Testis (tissue), 2 donors: ENCODE measurements around the gene DBP.

Experiments used
- POLR2A ChIP-seq: fragments of 450-650 bp; IDR thresholded peaks from one replicate; pipeline ENCODE4 v1.6.1; 2017; ENCODE audit warnings: antibody characterized with exemption, mild to moderate bottlenecking, moderate library complexity
- TF ChIP-seq, protein P1 (sequence below), 3 experiments: fragments of 450-650 bp in 2 of 3; fragments of 200-600 bp in 1 of 3; sonication (generic) in 1 of 3; IDR thresholded peaks; one replicate each; pipeline ENCODE4 v1.5.1; 2016 to 2019; ENCODE audit warnings: antibody characterized with exemption in 3 of 3, mild to moderate bottlenecking in 2 of 3, moderate library complexity in 1 of 3

DNA sequence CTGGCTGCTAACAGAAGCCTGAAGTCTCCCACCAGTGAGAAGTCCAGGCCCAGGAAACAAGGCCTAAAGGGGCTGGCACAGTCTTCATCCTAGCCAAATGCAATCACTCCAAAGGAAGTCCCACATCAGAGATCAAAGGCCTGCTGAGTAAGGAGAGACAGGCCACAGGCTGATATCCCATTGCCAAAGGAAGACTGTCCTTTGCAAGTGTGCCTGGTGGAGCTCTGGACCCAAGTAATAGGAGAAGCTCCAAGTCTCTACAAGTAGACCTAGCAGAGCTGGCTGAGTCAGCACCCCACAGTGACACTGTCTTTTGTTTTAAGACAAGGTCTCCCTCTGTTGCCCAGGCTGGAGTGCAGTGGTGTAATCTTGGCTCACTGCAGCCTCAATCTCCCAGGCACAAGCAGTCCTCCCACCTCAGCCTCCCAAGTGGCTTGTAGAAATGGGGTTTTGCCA lies 4.5 kb downstream of the DBP start:
- TF ChIP-seq, protein P1, sequence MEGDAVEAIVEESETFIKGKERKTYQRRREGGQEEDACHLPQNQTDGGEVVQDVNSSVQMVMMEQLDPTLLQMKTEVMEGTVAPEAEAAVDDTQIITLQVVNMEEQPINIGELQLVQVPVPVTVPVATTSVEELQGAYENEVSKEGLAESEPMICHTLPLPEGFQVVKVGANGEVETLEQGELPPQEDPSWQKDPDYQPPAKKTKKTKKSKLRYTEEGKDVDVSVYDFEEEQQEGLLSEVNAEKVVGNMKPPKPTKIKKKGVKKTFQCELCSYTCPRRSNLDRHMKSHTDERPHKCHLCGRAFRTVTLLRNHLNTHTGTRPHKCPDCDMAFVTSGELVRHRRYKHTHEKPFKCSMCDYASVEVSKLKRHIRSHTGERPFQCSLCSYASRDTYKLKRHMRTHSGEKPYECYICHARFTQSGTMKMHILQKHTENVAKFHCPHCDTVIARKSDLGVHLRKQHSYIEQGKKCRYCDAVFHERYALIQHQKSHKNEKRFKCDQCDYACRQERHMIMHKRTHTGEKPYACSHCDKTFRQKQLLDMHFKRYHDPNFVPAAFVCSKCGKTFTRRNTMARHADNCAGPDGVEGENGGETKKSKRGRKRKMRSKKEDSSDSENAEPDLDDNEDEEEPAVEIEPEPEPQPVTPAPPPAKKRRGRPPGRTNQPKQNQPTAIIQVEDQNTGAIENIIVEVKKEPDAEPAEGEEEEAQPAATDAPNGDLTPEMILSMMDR (IDR thresholded peaks at IDR 0.05) = no peak
- TF ChIP-seq POLR2A = no peak
